HepG2 (cell line): Measurements from ENCODE around the gene MAGEA1. TPM values are rescaled to one million over a fixed set of nuclear protein-coding genes. Genes with fewer than 3 reads are reported as not detected.

Experiments
- ATAC-seq: fragments of 200-7000 bp; cut with Tn5 transposase; 3 replicates; pipeline ENCODE4 v1.9.1; 2020; ENCODE audit warnings: mild to moderate bottlenecking, moderate library complexity
- BruUV-seq: library from RNA; stranded (reverse); fragments of 400-500 nt; replicated peaks from 2 replicates; lab custom pipeline; 2021; lab: Mats Ljungman, UMichigan
- CTCF ChIA-PET: fragments of 300-600 bp; formaldehyde crosslinking; extraction: SDS; loops from one replicate; lab custom pipeline; 2021; ENCODE audit warnings: low total read pairs, inconsistent platforms, low intra/inter-chr PET ratio; lab: Yijun Ruan, JAX
- POLR2A ChIA-PET: fragments of 350-600 bp; sonication (Branson Sonifier 250); formaldehyde crosslinking; loops from one replicate; lab custom pipeline; 2020; ENCODE audit warnings: antibody characterized with exemption, inconsistent platforms; lab: Yijun Ruan, JAX
- DNase-seq: peaks from one replicate; pipeline ENCODE4 v3.0.0-alpha.2; 2015; ENCODE audit warnings: low spot score
- FAIRE-seq: peaks from 3 replicates; lab custom pipeline; 2011; peaks lifted over from hg19 to GRCh38; lab: Jason Lieb, UNC
- H2AFZ ChIP-seq: one replicate; pipeline ENCODE4 v1.6.1; 2011; ENCODE audit warnings: low read length, inconsistent platforms
- H3K27ac ChIP-seq: fragments of 300-600 bp; 3 replicates; pipeline ENCODE4 v1.8.0; 2011; ENCODE audit warnings: mixed run types, mild to moderate bottlenecking, mixed read lengths, low read length, inconsistent platforms; ENCODE audit not compliant: insufficient read depth; ENCODE audit errors: extremely low read length
- H3K27me3 ChIP-seq, 2 experiments: fragments of 200-600 bp in 1 of 2; 2 replicates in 1 of 2; 3 replicates in 1 of 2; pipeline versions ENCODE4 v1.6.0 to v1.8.0; 2011; ENCODE audit warnings: low read length in 2 of 2, mild to moderate bottlenecking in 2 of 2, moderate library complexity in 2 of 2, inconsistent platforms in 1 of 2; ENCODE audit not compliant: insufficient read depth in 2 of 2, control insufficient read depth in 1 of 2
- H3K36me3 ChIP-seq, 2 experiments: fragments of 200-600 bp in 1 of 2; replicated peaks in 1 of 2; 2 replicates in 1 of 2; 3 replicates in 1 of 2; pipeline versions ENCODE4 v1.5.1 to v1.8.0; 2011; ENCODE audit warnings: low read length in 2 of 2, inconsistent platforms in 1 of 2; ENCODE audit not compliant: insufficient read depth in 2 of 2, control insufficient read depth in 1 of 2
- H3K4me1 ChIP-seq: 2 replicates; pipeline ENCODE4 v1.5.1; 2012; ENCODE audit warnings: low read length, inconsistent platforms; ENCODE audit not compliant: insufficient read depth
- H3K4me2 ChIP-seq: 2 replicates; pipeline ENCODE4 v1.6.0; 2011; ENCODE audit warnings: low read depth, low read length, inconsistent platforms
- H3K4me3 ChIP-seq, 3 experiments: fragments of 200-600 bp in 1 of 3; sonication (generic), shearing (Covaris generic) in 1 of 3; replicated peaks in 1 of 3; 2 replicates each; pipeline ENCODE4 v1.5.1; 2011 to 2016; ENCODE audit warnings: low read length in 3 of 3, inconsistent platforms in 2 of 3, low read depth in 2 of 3, mild to moderate bottlenecking in 2 of 3, control low read depth in 1 of 3, mixed read lengths in 1 of 3; ENCODE audit not compliant: insufficient read depth in 1 of 3
- H3K79me2 ChIP-seq: one replicate; pipeline ENCODE4 v1.6.1; 2011; ENCODE audit warnings: low read length, inconsistent platforms; ENCODE audit not compliant: insufficient read depth
- H3K9ac ChIP-seq: 2 replicates; pipeline ENCODE4 v1.6.0; 2011; ENCODE audit warnings: mild to moderate bottlenecking, low read depth, low read length, inconsistent platforms; ENCODE audit not compliant: insufficient read depth
- H3K9me3 ChIP-seq: 2 replicates; pipeline ENCODE4 v1.5.1; 2012; ENCODE audit warnings: mild to moderate bottlenecking, low read length
- H4K20me1 ChIP-seq: 2 replicates; pipeline ENCODE4 v1.6.0; 2011; ENCODE audit warnings: inconsistent platforms, mild to moderate bottlenecking, low read length, moderate library complexity; ENCODE audit not compliant: insufficient read depth
- DNMT1 ChIP-seq: sonication (generic); formaldehyde crosslinking; IDR thresholded peaks from 2 replicates; pipeline ENCODE4 v1.5.1; 2020; ENCODE audit warnings: mild to moderate bottlenecking, missing genetic modification reagents
- EZH2 ChIP-seq: conservative IDR thresholded peaks from 2 replicates; pipeline ENCODE4 v1.6.1; 2012; ENCODE audit warnings: mild to moderate bottlenecking, low read depth, low read length, moderate library complexity
- MYC ChIP-seq: sonication (generic); formaldehyde crosslinking; IDR thresholded peaks from 2 replicates; pipeline ENCODE4 v1.9.0; 2021; ENCODE audit warnings: missing genetic modification reagents, borderline replicate concordance
- PHF8 ChIP-seq: sonication (generic); formaldehyde crosslinking; IDR thresholded peaks from 2 replicates; pipeline ENCODE4 v1.5.0; 2020; ENCODE audit warnings: missing genetic modification reagents
- SP4 ChIP-seq: sonication (generic); formaldehyde crosslinking; IDR thresholded peaks from 2 replicates; pipeline ENCODE4 v1.8.1; 2023; ENCODE audit warnings: mild to moderate bottlenecking, missing genetic modification reagents
- STAT6 ChIP-seq: sonication (generic); formaldehyde crosslinking; IDR thresholded peaks from 2 replicates; pipeline ENCODE4 v1.4.0; 2020; ENCODE audit warnings: missing genetic modification reagents, mild to moderate bottlenecking, borderline replicate concordance
- ZBTB26 ChIP-seq: IDR thresholded peaks from 2 replicates; pipeline ENCODE4 v1.6.1; 2016; ENCODE audit warnings: missing compliant biosample characterization, missing genetic modification reagents, borderline replicate concordance
- ZFY ChIP-seq: sonication (generic); formaldehyde crosslinking; IDR thresholded peaks from 2 replicates; pipeline ENCODE4 v1.4.0; 2020; ENCODE audit warnings: missing genetic modification reagents
- ZMYM4 ChIP-seq: sonication (generic); formaldehyde crosslinking; IDR thresholded peaks from 2 replicates; pipeline ENCODE4 v1.8.1; 2023; ENCODE audit warnings: mild to moderate bottlenecking, missing genetic modification reagents
- ZNF501 ChIP-seq: sonication (generic); formaldehyde crosslinking; IDR thresholded peaks from 2 replicates; pipeline ENCODE4 v1.5.1; 2020; ENCODE audit warnings: mild to moderate bottlenecking, moderate library complexity, missing genetic modification reagents
- ZNF616 ChIP-seq: sonication (generic); formaldehyde crosslinking; IDR thresholded peaks from 2 replicates; pipeline ENCODE4 v1.5.0; 2020; ENCODE audit warnings: low read depth, mild to moderate bottlenecking, missing genetic modification reagents
- ZNF891 ChIP-seq: sonication (generic); formaldehyde crosslinking; IDR thresholded peaks from 2 replicates; pipeline ENCODE4 v1.5.0; 2020; ENCODE audit warnings: mild to moderate bottlenecking, missing genetic modification reagents
- WGBS: methylation state at CpG from one replicate; pipeline ENCODE4 v1.1.6; 2017; ENCODE audit warnings: low lambda C conversion rate; 5-methylcytosine and 5-hydroxymethylcytosine counted together
- in situ Hi-C: cut with HindIII; loops from 2 replicates; pipeline ENCODE4 v1.10.0; 2017; ENCODE audit warnings: low pct_unique_long_range_greater_than_20kb; ENCODE audit not compliant: extremely low pct_ligation_motif_present
- intact Hi-C: fragments of 100-400 bp; cut with micrococcal nuclease; formaldehyde crosslinking; loops from one replicate; pipeline ENCODE4 v1.10.0; 2022; ENCODE audit not compliant: unreplicated experiment
- polyA plus RNA-seq, 8 experiments: library from polyadenylated mRNA; depleted of rRNA in 3 of 8; stranded (reverse) in 7 of 8; unstranded in 1 of 8; fragments of >200 nt; fragmentation: Illumina TruSeq in 4 of 8; extraction: Trizol in 4 of 8; gene quantifications; 2 replicates each; pipeline versions ENCODE4 v1.2.1 to v1.2.3, GENCODE V29; 2011 to 2016; ENCODE audit warnings: low read depth in 4 of 8, missing spikeins in 1 of 8, mixed read lengths in 1 of 8; ENCODE audit not compliant: insufficient read depth in 1 of 8
- total RNA-seq, 5 experiments: library from RNA; depleted of rRNA; stranded (reverse); fragments of >200 nt; fragmentation: Illumina TruSeq; extraction: Trizol; gene quantifications; 2 replicates each; pipeline ENCODE4 v1.2.3, GENCODE V29; 2016; ENCODE audit warnings: low read depth in 1 of 5

MAGEA1 gene
- total and polyA plus RNA-seq, 2 of the 13 experiments (the other 11 are each of a cell fraction or from before 2014, with no cell fraction given) = not detected

GRCh38 chrX:153209347-153209746 is 30.3 kb downstream of the MAGEA1 start:
- no peak for FAIRE-seq
- no peak overlapping the region for H2AFZ ChIP-seq
- H3K4me3 ChIP-seq = no peak overlapping the region
- no peaks in the 10 kb centered on the region for H3K9me3 ChIP-seq
- no peak for DNase-seq
- no peaks in the 10 kb centered on the region for H4K20me1 ChIP-seq
- TF ChIP-seq ZNF501 (CRISPR knock-in tag) = no peak
- no peak for ATAC-seq
- H3K27me3 ChIP-seq = peaks cover 0 to 3% of the 10 kb centered on the region in 2 experiments; a peak in 1 of 5 replicates
- no peaks in the 10 kb centered on the region for H3K36me3 ChIP-seq
- H3K27ac ChIP-seq = no peak overlapping the region
- intact Hi-C loops (no loop called here), in situ Hi-C loops (no loop called here)
- no peak overlapping the region for H3K4me2 ChIP-seq
- BruUV-seq = no TSS peak
- H3K9ac ChIP-seq = no peak overlapping the region
- WGBS = 66% methylated on average over 3 of the region's 3 CpGs
- ChIA-PET CTCF (no interaction called here), POLR2A (no interaction called here)
- H3K4me1 ChIP-seq = no peaks in the 10 kb centered on the region
- no peaks in the 10 kb centered on the region for H3K79me2 ChIP-seq

GRCh38 chrX:153214934-153215333 is 35.9 kb downstream of the MAGEA1 start:
- WGBS = no CpG with 5 or more reads among the region's 2 CpGs
- Histone ChIP-seq H3K4me2 (no peak overlapping the region), H2AFZ (no peak overlapping the region), H3K27me3 (no peaks in the 10 kb centered on the region), H3K9me3 (no peaks in the 10 kb centered on the region), H3K79me2 (no peaks in the 10 kb centered on the region), H4K20me1 (no peaks in the 10 kb centered on the region), H3K27ac (no peak overlapping the region), H3K4me3 (no peak overlapping the region), H3K36me3 (no peaks in the 10 kb centered on the region), H3K4me1 (no peaks in the 10 kb centered on the region), H3K9ac (no peak overlapping the region)
- in situ Hi-C loops (no loop called here), intact Hi-C loops (no loop called here)
- ATAC-seq (no peak), FAIRE-seq (no peak), DNase-seq (no peak)
- POLR2A ChIA-PET = no interaction called here
- CTCF ChIA-PET = no interaction called here
- BruUV-seq = no TSS peak
- no peak for TF ChIP-seq MYC (CRISPR knock-in tag)
- no peak for TF ChIP-seq ZFY (CRISPR knock-in tag)
- no peak for TF ChIP-seq STAT6 (CRISPR knock-in tag)
- no peak for TF ChIP-seq ZNF616 (CRISPR knock-in tag)
- TF ChIP-seq PHF8 (CRISPR knock-in tag) = no peak
- no peak for TF ChIP-seq SP4 (CRISPR knock-in tag)
- no peak for TF ChIP-seq ZBTB26 (CRISPR knock-in tag)
- TF ChIP-seq DNMT1 (CRISPR knock-in tag) = no peak
- no peak for TF ChIP-seq EZH2
- no peak for TF ChIP-seq ZMYM4 (CRISPR knock-in tag)
- no peak for TF ChIP-seq ZNF891 (CRISPR knock-in tag)
